IMR-90 (cell line): ENCODE measurements around the gene BACH1. TPM values are rescaled to one million over a fixed set of nuclear protein-coding genes. Genes with fewer than 3 reads are reported as not detected.

ENCODE experiments used
- ATAC-seq: fragments of 200-7000 bp; cut with Tn5 transposase; 2 replicates; pipeline ENCODE4 v1.9.1; 2020; ENCODE audit warnings: low read depth, mild to moderate bottlenecking, moderate library complexity
- BruUV-seq: library from RNA; stranded (reverse); fragments of 400-500 nt; replicated peaks from 2 replicates; lab custom pipeline; 2021; lab: Mats Ljungman, UMichigan
- CTCF ChIA-PET: fragments of 300-600 bp; formaldehyde crosslinking; extraction: SDS; loops from one replicate; lab custom pipeline; 2021; ENCODE audit warnings: antibody characterized with exemption; lab: Yijun Ruan, JAX
- POLR2A ChIA-PET: fragments of 300-600 bp; sonication (Branson Sonifier 250); formaldehyde crosslinking; loops from one replicate; lab custom pipeline; 2022; ENCODE audit warnings: antibody characterized with exemption; ENCODE audit not compliant: unreplicated experiment; lab: Charles Lee
- DNase-seq: peaks from one replicate; pipeline ENCODE4 v3.0.0; 2013
- H2AFZ ChIP-seq: replicated peaks from 2 replicates; pipeline ENCODE3; 2013; ENCODE audit warnings: low read length, mild to moderate bottlenecking; ENCODE audit not compliant: poor library complexity
- H2AK5ac ChIP-seq: 2 replicates; pipeline ENCODE4 v1.6.1; 2013; ENCODE audit warnings: low read depth, low read length, inconsistent platforms
- H2AK9ac ChIP-seq: replicated peaks from 2 replicates; pipeline ENCODE3; 2013; ENCODE audit warnings: mild to moderate bottlenecking, low read depth, low read length, moderate library complexity; ENCODE audit not compliant: poor library complexity
- H2BK120ac ChIP-seq: 2 replicates; pipeline ENCODE4 v1.6.1; 2013; ENCODE audit warnings: low read depth, low read length, inconsistent platforms
- H2BK15ac ChIP-seq: 3 replicates; pipeline ENCODE4 v1.6.1; 2013; ENCODE audit warnings: low read depth, low read length, inconsistent platforms
- H2BK20ac ChIP-seq: 2 replicates; pipeline ENCODE4 v1.6.1; 2013; ENCODE audit warnings: low read depth, mild to moderate bottlenecking, inconsistent platforms, low read length, moderate library complexity
- H2BK5ac ChIP-seq: 2 replicates; pipeline ENCODE4 v1.6.1; 2013; ENCODE audit warnings: mild to moderate bottlenecking, low read depth, low read length, inconsistent platforms; ENCODE audit not compliant: poor library complexity, severe bottlenecking
- H3K14ac ChIP-seq: replicated peaks from 2 replicates; pipeline ENCODE4 v1.6.1; 2013; ENCODE audit warnings: low read depth, low read length, inconsistent platforms
- H3K18ac ChIP-seq: 2 replicates; pipeline ENCODE4 v1.6.1; 2013; ENCODE audit warnings: low read depth, low read length, control low read depth
- H3K23ac ChIP-seq: 2 replicates; pipeline ENCODE4 v1.6.1; 2013; ENCODE audit warnings: low read depth, low read length, inconsistent platforms
- H3K27ac ChIP-seq: 2 replicates; pipeline ENCODE4 v1.5.1; 2013; ENCODE audit warnings: mild to moderate bottlenecking, control low read depth, low read length; ENCODE audit not compliant: insufficient read depth
- H3K27me3 ChIP-seq: 2 replicates; pipeline ENCODE4 v1.6.1; 2013; ENCODE audit warnings: low read length; ENCODE audit not compliant: control insufficient read depth, insufficient read depth
- H3K36me3 ChIP-seq: 2 replicates; pipeline ENCODE4 v1.6.1; 2013; ENCODE audit warnings: low read length, mixed read lengths; ENCODE audit not compliant: control insufficient read depth, insufficient read depth
- H3K4ac ChIP-seq: 2 replicates; pipeline ENCODE4 v1.6.1; 2013; ENCODE audit warnings: low read depth, low read length, inconsistent platforms
- H3K4me1 ChIP-seq: 2 replicates; pipeline ENCODE4 v1.6.1; 2013; ENCODE audit warnings: low read length, mixed read lengths; ENCODE audit not compliant: control insufficient read depth, insufficient read depth
- H3K4me2 ChIP-seq: 2 replicates; pipeline ENCODE4 v1.6.1; 2013; ENCODE audit warnings: low read depth, mild to moderate bottlenecking, control low read depth, low read length, moderate library complexity
- H3K4me3 ChIP-seq: 2 replicates; pipeline ENCODE4 v1.5.1; 2013; ENCODE audit warnings: low read depth, mild to moderate bottlenecking, control low read depth, low read length, moderate library complexity; ENCODE audit not compliant: insufficient read depth
- H3K56ac ChIP-seq: 2 replicates; pipeline ENCODE4 v1.6.1; 2013; ENCODE audit warnings: low read length, inconsistent platforms; ENCODE audit not compliant: insufficient read depth; ENCODE audit errors: extremely low read depth
- H3K79me1 ChIP-seq, 2 experiments: 2 replicates each; pipeline ENCODE4 v1.6.1; 2013; ENCODE audit warnings: low read length in 2 of 2, inconsistent platforms in 1 of 2, low read depth in 1 of 2
- H3K9ac ChIP-seq: 2 replicates; pipeline ENCODE4 v1.6.1; 2013; ENCODE audit warnings: low read depth, low read length, control low read depth
- H3K9me1 ChIP-seq: 2 replicates; pipeline ENCODE4 v1.6.1; 2013; ENCODE audit warnings: low read length, inconsistent platforms; ENCODE audit not compliant: insufficient read depth
- H3K9me3 ChIP-seq: 2 replicates; pipeline ENCODE4 v1.6.1; 2013; ENCODE audit warnings: low read length; ENCODE audit not compliant: control insufficient read depth, insufficient read depth
- H4K20me1 ChIP-seq: 2 replicates; pipeline ENCODE4 v1.6.1; 2013; ENCODE audit warnings: low read length, inconsistent platforms; ENCODE audit not compliant: insufficient read depth
- H4K5ac ChIP-seq: 2 replicates; pipeline ENCODE4 v1.6.1; 2013; ENCODE audit warnings: mild to moderate bottlenecking, low read depth, low read length, control low read depth
- H4K8ac ChIP-seq, 2 experiments: 2 replicates each; pipeline ENCODE4 v1.6.1; 2013; ENCODE audit warnings: low read depth in 2 of 2, low read length in 2 of 2, control low read depth in 1 of 2, inconsistent platforms in 1 of 2
- H4K91ac ChIP-seq: 2 replicates; pipeline ENCODE4 v1.6.1; 2013; ENCODE audit warnings: low read depth, low read length, inconsistent platforms; ENCODE audit not compliant: insufficient read depth
- FOS ChIP-seq: fragments of 150-350 bp; IDR thresholded peaks from 2 replicates; pipeline ENCODE4 v1.6.1; 2016; ENCODE audit warnings: low read depth, low read length
- WGBS, 2 experiments: methylation state at CpG; one replicate each; pipeline versions ENCODE4 v1.1.5 to v1.1.7; 2013; ENCODE audit warnings: missing lambda C conversion rate in 2 of 2; ENCODE audit not compliant: insufficient read length in 1 of 2; ENCODE audit errors: extremely low coverage in 2 of 2; 5-methylcytosine and 5-hydroxymethylcytosine counted together
- dilution Hi-C: fragments of 300-500 bp; cut with HindIII; formaldehyde crosslinking; loops from one replicate; pipeline ENCODE4 v1.14.3; 2018; ENCODE audit warnings: low sequenced_read_pairs; ENCODE audit not compliant: unreplicated experiment
- in situ Hi-C: fragments of 300-500 bp; cut with MboI; formaldehyde crosslinking; loops from 3 replicates; pipeline ENCODE4 v1.14.3; 2019; ENCODE audit warnings: low sequenced_read_pairs, inconsistent platforms, mixed read lengths
- intact Hi-C: fragments of 100-400 bp; cut with micrococcal nuclease; formaldehyde crosslinking; loops from 2 replicates; pipeline ENCODE4 v1.10.0; 2022
- polyA plus RNA-seq, 3 experiments: library from polyadenylated mRNA; depleted of rRNA; stranded (reverse); fragments of >200 nt; gene quantifications; 2 replicates each; pipeline ENCODE4 v1.2.3, GENCODE V29; 2012; ENCODE audit warnings: low replicate concordance in 1 of 3
- total RNA-seq: library from RNA; depleted of rRNA; stranded (reverse); fragments of >200 nt; gene quantifications from 2 replicates; pipeline ENCODE4 v1.2.3, GENCODE V29; 2012
- TF ChIP-seq, protein P1 (sequence below): fragments of 150-350 bp; IDR thresholded peaks from 2 replicates; pipeline ENCODE4 v1.6.1; 2017; ENCODE audit warnings: mild to moderate bottlenecking, antibody characterized with exemption, low read length, low read depth

BACH1 gene
- total and polyA plus RNA-seq, 2 of the 4 experiments (the other 2 are of a cell fraction): 23.1 to 108 TPM

- Histone ChIP-seq H2BK20ac (peak overlapping the region; percentile 13; the same call in 1 of the 2 replicates), H3K4me3 (no peak overlapping the region), H3K18ac (peak overlapping the region; percentile 0; the same call in 1 of the 2 replicates), H3K4me1 (peaks cover 21% of the 10 kb centered on the region), H3K9me3 (no peaks in the 10 kb centered on the region), H2BK5ac (peak overlapping the region; percentile 89), H3K27me3 (no peaks in the 10 kb centered on the region), H2BK120ac (peak overlapping the region; percentile 32), H2AFZ (no peak overlapping the region), H2BK15ac (peak overlapping the region; percentile 12; the same call in 1 of the 3 replicates), H3K79me1 (peaks cover 18 to 49% of the 10 kb centered on the region in 2 experiments; a peak in 3 of 4 replicates), H4K91ac (peak overlapping the region; percentile 48; the same call in 1 of the 2 replicates), H3K23ac (peak overlapping the region; percentile 33; the same call in 1 of the 2 replicates), H3K9ac (no peak overlapping the region), H3K9me1 (peaks cover 13% of the 10 kb centered on the region), H3K27ac (peak overlapping the region; percentile 43), H3K56ac (peak overlapping the region; percentile 45; the same call in 1 of the 2 replicates), H4K5ac (no peak overlapping the region), H3K4me2 (peak overlapping the region; percentile 58), H4K8ac (peak overlapping the region in 1 of 2 experiments; percentile 14; a peak in 1 of 4 replicates), H2AK5ac (peak overlapping the region; percentile 60; the same call in 1 of the 2 replicates), H2AK9ac (no peak overlapping the region), H3K36me3 (peaks cover 17% of the 10 kb centered on the region), H3K4ac (peak overlapping the region; percentile 28), H3K14ac (peak overlapping the region; percentile 51), H4K20me1 (peaks cover 36% of the 10 kb centered on the region)
- 0% methylated on average over 1 of the region's 10 CpGs; no CpG with 5 or more reads in 1 of the 2 experiments for WGBS, 2 experiments
- dilution Hi-C loops (no loop called here), intact Hi-C loops (no loop called here), in situ Hi-C loops (no loop called here)
- peak; percentile 77 for DNase-seq
- POLR2A ChIA-PET: no interaction called here
- BruUV-seq: no TSS peak
- TF ChIP-seq, protein P1, sequence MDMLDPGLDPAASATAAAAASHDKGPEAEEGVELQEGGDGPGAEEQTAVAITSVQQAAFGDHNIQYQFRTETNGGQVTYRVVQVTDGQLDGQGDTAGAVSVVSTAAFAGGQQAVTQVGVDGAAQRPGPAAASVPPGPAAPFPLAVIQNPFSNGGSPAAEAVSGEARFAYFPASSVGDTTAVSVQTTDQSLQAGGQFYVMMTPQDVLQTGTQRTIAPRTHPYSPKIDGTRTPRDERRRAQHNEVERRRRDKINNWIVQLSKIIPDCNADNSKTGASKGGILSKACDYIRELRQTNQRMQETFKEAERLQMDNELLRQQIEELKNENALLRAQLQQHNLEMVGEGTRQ: no peak
- peak; percentile 57; the same call in 1 of the 2 replicates for TF ChIP-seq FOS
- ATAC-seq: peak; percentile 73
- CTCF ChIA-PET: no interaction called here
Observed at GRCh38 chr21:29332461-29333362, 34.0 kb downstream of the BACH1 start.
